Coronary artery (tissue), 2 donors: Measurements from ENCODE around the gene SMAD3.
"Not testable (repeated sequence)": the region's sequence is repeated elsewhere in the genome, so short reads cannot be mapped to it uniquely, and the experiment has no call there.

ENCODE experiments used
- DNase-seq: peaks from one replicate; pipeline ENCODE4 v3.0.0-alpha.2; 2017; ENCODE audit warnings: low spot score
- H3K27ac ChIP-seq, 2 donors: fragments of 200-600 bp; sonication (generic); one replicate each; pipeline ENCODE4 v1.5.1; 2016 to 2019
- H3K4me3 ChIP-seq: fragments of 200-600 bp; sonication (generic); 2 replicates; pipeline ENCODE4 v1.5.1; 2016; ENCODE audit warnings: mild to moderate bottlenecking, moderate library complexity
- TF ChIP-seq, protein P1 (sequence below): fragments of 200-600 bp; sonication (generic); IDR thresholded peaks from one replicate; pipeline ENCODE4 v1.5.1; 2019; ENCODE audit warnings: antibody characterized with exemption

Gene SMAD3

DNA sequence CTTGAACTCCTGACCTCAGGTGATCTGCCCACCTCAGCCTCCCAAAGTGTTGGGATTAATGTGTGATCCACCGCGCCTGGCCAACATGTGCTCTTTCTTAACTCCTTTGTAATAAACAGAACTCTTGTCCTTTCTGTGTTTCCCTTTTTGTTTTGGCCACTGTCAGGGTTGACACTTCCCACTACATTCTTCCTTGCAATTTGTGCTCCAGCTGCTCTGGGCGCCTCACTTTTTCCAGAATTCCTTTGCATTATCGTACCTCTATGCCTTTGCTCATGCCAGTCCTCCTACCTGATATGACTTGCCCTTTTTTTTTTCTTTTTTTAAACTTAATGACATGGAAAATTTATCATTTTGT is 38.8 kb upstream of the SMAD3 start:
- TF ChIP-seq, protein P1, sequence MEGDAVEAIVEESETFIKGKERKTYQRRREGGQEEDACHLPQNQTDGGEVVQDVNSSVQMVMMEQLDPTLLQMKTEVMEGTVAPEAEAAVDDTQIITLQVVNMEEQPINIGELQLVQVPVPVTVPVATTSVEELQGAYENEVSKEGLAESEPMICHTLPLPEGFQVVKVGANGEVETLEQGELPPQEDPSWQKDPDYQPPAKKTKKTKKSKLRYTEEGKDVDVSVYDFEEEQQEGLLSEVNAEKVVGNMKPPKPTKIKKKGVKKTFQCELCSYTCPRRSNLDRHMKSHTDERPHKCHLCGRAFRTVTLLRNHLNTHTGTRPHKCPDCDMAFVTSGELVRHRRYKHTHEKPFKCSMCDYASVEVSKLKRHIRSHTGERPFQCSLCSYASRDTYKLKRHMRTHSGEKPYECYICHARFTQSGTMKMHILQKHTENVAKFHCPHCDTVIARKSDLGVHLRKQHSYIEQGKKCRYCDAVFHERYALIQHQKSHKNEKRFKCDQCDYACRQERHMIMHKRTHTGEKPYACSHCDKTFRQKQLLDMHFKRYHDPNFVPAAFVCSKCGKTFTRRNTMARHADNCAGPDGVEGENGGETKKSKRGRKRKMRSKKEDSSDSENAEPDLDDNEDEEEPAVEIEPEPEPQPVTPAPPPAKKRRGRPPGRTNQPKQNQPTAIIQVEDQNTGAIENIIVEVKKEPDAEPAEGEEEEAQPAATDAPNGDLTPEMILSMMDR: no peak
- no peak overlapping the region for H3K4me3 ChIP-seq
- peak overlapping the region in 1 of 2 donors; percentile 62 for H3K27ac ChIP-seq
- no peak for DNase-seq

- not testable (repeated sequence) for H3K27ac ChIP-seq, DNase-seq, H3K4me3 ChIP-seq
Observed at GRCh38 chr15:67028440-67028839, 37.0 kb upstream of the SMAD3 start.

GRCh38 chr15:67030036-67030762 is 35.2 kb upstream of the SMAD3 start:
- H3K27ac ChIP-seq: no peak overlapping the region
- DNase-seq: no peak

GRCh38 chr15:67031331-67031730 is 34.1 kb upstream of the SMAD3 start:
- Histone ChIP-seq H3K27ac (no peak overlapping the region), H3K4me3 (no peak overlapping the region)
- TF ChIP-seq, protein P1: no peak
- no peak for DNase-seq

More at GRCh38 chr15:67030036-67030762, 35.2 kb upstream of the SMAD3 start:
- TF ChIP-seq, protein P1: no peak
- no peak overlapping the region for H3K4me3 ChIP-seq

DNA sequence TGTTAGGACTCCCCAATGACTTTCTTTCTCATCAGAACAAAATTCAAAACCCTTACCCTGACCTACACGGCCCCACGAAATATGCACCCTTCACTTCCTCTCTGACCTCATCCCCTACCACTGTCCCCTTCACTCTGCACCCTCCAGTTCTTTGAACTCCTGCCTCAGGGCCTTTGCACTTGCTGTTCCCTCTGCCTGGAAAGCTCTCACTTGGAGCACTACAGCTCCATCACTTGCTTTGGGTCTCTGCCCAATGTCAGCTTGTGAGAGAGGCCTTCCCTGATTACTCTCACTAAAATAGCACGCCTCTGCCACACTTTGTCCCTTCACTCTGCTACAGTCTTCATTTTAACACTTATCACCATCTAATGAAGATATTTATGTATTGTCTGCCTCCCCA is 32.8 kb upstream of the SMAD3 start:
- no peak overlapping the region for H3K27ac ChIP-seq
- no peak overlapping the region for H3K4me3 ChIP-seq
- TF ChIP-seq, protein P1: no peak
- no peak for DNase-seq

DNA sequence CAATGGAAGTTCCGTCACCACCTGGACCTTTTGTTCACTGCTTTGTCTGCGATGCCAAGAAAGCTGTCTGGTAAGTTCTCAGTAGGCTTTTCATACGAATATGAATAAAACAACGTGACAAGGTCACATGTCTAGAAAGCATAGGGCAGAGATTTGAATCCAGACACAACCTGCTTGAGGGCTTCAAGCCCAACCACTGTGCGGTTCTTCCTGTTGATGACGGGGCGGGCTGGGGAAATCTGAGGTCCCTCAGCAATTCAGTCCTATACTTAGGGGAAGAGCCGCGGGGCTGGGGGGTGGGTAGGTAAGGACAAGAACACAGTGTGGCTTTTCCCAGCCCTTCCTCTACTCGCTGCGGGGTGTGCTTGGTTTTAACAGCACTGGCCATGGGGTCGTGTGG is 32.4 kb upstream of the SMAD3 start:
- no peak for DNase-seq
- TF ChIP-seq, protein P1: no peak
- Histone ChIP-seq H3K4me3 (peak overlapping the region; percentile 73), H3K27ac (no peak overlapping the region)

DNA sequence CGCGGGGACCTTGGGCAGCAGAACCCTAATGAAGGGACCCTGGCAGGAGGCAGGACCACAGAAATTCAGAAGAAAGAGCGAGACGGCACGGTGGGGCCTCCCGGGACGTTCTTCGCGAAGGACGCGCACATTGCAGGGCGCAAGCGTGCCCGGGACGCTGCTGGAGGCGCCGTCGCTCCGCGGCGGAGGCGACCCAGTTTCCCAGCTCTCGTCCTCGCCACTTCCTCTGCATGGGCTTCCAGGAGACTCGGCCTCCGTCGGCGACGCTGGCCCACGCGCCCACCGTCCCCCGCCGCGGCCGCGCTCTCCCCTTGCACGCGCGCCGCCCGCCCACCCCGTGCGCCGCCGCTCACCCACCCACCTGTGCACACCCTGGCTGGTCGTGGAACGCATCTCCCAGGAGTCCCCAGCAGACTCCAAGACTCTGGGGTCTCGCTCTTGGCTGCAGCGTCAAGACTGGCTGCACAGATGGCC is 31.8 kb upstream of the SMAD3 start:
- H3K4me3 ChIP-seq: peak overlapping the region; percentile 73
- TF ChIP-seq, protein P1: no peak
- peak; percentile 67 for DNase-seq
- no peak overlapping the region for H3K27ac ChIP-seq
